Measurements from ENCODE around the gene PRSS57.

Gene PRSS57

GRCh38 chr19:638906-639252 is 56.4 kb downstream of the PRSS57 start:
- DNase-seq (ENCODE audit: low spot score): no peak

Measured in NAMALWA (cell line).